Measurements from ENCODE around the gene FMN1.
A peak's percentile ranks its signal among the peaks of the same experiment; 100 is the strongest.

FMN1 gene

DNA sequence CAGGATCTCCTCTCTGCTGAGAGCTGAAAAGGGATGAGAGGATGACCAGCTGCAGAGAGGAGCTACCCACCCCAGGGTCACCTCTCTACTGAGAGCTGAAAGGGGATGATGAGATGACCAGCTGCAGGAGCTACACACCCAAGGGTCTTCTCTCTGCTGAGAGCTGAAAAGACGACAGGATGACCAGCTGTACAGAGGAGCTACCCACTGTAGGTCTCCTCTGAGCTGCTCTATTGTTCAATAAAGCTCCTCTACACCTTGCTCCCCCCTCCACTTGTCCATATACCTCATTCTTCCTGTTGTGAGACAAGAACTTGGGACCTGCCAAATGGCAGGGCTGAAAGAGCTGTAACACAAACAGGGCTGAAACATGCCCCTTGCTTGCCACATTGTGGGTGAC is 149.9 kb downstream of the FMN1 start:
- no peak for DNase-seq

DNA sequence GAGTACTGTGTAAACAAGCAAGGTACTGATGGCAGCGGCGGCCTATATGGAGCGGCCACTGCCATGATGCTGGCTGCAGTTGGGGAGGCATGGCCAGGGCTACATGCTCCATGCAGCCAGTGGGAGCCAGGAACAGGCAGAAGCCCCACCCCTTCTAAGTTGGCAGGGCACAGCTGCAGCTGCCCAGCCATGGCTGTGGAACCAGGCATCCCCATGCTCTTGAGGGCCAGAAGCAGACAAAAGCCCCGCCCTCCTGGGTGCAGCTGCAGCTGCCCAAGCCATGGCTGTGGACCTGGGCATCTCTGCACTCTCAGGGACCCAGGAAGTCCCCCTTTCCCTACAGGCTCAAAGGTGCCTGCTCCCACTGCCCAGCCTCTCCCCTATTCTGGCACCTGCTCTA is 150.9 kb downstream of the FMN1 start:
- DNase-seq, result no peak

DNA sequence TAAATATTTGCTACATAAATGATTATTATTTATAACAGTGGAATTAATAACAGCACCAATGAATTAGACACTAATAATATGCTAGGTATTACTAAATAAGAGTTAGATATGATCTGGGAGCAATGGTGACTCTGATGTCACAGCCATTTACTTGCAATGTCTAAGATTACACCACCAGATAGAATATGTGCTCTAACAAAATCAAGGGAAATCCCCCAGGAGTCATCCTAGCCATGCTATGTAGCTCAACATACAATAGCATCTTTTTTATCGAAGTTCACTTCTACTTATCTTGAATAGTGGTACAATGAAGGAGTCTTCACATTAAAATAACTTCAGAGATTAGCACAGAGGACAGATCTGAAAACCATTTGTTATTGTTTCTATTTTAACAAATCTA is 154.0 kb downstream of the FMN1 start:
- no peak for DNase-seq

DNA sequence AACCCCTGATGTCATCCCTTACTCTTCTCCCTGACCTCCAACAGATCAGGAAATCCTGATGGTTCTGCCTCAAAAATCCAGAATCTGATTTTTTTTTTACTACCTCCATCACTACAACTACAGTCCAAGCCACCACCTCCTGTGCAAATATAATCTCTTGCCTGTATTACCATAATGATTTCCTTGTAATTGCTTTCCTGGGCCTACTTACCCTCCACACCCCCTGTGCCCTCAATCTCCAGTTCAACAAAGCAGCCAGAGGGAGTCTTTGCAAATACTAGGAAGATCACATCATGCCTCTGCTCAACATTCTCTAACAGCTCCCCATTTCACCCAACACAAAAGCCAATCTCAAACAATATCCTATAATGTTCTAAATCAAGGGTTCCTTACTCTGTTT is 159.9 kb downstream of the FMN1 start:
- DNase-seq, result no peak

DNA sequence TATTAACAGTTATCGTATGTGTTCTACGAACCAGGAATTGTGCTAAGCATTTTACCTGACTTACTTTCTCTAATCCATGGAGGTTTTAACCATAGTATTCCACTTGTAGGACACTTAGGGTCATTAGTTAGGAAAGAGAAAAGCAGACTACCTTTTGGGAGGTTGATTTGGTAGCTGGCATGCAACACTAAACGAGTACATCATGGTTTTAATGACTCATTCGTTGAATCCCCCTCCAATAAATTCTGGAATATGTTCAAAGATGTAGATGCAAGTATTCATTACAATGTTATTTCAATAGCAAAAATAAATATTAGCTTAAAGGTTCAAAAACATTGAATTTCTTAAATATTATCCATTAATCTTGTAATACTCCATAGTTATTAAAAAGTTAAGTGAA is 162.5 kb downstream of the FMN1 start:
- peak; percentile 30 for DNase-seq

DNA sequence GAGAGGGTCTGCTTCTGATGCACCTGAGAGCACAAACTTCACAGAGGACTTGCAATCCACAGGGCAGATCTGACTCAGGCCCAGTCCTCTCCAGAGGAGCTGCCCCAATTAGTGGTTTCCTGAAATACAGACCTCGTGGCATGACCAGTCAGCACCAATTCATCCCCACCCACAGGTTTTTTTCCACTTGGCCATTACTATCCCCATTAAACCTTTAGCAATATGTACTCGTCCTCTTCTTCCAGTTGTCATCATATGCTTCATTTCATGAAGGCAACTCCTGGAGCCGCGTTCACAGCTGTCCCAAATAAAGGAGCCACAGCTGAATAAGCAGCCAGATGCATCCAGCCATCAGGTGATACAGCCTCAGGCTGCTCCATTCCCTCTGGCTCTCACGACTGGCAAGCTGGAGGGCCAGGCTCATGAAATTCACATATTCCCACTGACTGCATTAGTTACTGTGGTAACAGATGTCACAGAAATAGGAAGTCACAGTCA is 163.1 kb downstream of the FMN1 start:
- DNase-seq, result peak; percentile 63

DNA sequence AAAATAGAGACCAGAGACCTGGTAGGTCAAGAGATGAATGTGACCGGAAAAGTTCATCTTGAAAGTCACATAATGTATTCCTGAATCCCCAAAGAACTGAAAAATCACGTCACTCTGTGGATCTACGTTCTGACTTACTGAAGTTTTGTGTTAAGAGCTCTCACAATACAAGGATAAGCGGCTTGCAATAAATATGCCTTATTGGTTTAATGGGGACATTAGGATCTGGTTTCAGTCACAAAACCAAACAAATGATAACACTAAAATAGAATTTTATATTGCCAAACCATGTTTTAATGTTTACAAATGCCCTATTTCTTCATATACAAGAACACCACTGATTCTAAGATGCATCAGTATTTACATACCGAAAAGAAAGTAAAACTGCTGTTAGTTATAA is 164.2 kb downstream of the FMN1 start:
- DNase-seq, result no peak

DNA sequence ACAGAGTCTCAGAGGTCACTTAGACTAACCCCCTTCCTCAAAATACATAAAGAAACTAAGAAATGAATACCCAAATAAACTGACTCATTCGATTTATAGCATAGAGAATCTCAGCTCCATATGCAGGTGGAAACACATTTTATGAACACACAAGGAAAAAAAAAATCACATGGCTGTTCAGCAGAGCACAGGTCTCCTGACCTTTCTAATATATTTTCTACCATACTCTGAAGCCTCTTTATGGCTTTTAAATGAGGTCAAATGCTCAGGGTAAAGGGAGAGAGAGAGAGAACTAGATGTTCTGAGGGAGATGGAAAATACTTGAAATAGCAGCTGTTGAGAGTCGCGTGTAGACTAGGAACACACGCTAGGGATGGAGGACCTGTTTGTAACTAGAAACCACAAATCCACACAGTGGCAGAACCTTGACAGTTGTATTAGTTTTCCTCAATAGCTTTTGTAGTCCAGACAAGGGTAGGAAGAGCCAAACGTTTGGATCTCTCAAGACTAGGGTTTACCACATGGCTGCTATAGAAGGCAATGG is 165.3 kb downstream of the FMN1 start:
- no peak for DNase-seq

DNA sequence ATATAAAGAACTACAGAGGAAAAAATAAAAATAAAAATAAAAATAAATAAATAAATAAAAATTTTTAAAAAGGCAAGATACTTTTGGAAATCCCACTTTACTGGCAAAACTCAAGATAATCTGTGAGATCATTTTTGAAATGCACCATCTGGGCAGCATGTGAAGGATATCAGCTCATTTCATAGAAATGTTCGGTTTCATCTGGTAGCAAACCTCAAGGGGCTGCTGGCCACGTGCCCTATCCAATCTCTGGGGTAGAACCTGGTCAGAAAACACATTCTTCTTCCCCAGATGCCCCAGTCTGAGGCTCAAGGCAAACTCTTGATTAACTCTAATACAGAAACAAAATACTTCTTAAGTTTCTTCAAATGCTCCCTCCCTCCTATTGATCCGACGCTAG is 166.0 kb downstream of the FMN1 start:
- DNase-seq, result peak; percentile 59

DNA sequence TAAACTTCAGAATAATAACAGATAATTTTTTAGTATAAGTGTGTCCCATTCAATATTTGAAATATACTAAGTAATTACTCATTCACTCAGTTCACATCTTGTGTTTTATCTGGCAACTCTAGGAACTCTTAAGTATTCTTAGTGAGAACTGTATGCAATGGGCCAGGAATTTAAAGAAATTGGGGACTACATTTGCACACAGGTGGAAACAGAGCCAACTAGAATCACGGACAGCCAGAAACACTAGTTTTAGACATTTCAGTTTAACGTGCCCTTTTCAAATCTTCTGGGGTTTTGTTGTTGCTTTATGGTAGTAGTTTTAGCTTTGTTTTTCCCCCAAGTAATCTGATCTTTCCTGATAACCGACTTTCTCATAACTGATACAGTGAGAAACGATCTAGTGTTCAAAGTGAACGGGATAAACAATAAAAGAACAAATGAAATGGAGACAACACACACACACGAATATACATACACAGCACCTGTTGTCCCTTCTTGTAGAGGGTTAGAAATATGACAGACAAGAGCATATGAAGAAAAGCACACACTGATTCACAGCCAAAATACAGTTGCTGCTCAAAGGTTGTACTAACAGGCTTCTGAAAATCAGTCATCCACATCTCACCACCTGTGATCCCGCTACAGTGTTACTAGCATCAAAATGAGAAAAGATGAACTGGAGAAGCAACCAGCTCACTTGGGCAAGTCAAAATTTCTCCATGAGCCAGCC is 167.0 kb downstream of the FMN1 start:
- DNase-seq, result no peak

DNA sequence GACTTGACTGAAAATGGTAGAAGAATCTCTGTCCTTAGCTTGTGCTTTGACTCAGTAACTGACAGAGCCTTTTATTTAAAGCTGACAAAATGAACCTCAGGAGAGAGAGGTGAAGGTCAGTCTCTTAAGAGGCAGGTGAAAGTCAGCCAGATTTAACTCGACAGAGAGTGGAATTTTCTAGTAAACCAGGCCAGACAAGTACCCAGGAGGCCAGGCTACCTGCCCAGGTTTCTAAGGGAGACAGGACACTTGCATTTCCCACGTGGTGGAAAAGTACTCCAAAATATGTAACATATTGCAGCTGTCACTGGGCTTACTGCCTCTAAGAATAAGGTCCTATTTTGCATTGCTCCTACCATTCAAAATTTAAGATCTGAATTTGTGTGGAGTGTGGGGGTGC is 167.9 kb downstream of the FMN1 start:
- no peak for DNase-seq

DNA sequence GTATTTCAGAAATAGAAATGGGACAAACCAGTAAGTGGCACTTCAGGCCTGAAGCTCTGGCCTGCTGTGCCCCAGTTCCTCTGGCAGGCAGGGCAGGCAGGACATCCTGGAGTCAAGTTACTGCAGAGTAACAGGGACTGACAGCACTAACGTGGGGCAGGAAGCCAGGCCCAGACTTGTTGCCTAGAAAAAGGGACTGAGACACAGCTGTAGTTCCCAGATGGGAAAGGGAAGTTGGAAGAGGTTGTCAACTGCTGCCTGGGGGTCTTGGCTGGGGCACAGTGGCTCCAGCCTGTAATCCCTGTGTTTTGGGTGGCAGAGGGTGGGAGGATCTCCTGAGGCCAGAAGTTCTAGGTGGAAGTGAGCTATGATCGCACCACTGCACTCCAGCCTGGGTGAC is 171.9 kb downstream of the FMN1 start:
- peak; percentile 60 for DNase-seq

DNA sequence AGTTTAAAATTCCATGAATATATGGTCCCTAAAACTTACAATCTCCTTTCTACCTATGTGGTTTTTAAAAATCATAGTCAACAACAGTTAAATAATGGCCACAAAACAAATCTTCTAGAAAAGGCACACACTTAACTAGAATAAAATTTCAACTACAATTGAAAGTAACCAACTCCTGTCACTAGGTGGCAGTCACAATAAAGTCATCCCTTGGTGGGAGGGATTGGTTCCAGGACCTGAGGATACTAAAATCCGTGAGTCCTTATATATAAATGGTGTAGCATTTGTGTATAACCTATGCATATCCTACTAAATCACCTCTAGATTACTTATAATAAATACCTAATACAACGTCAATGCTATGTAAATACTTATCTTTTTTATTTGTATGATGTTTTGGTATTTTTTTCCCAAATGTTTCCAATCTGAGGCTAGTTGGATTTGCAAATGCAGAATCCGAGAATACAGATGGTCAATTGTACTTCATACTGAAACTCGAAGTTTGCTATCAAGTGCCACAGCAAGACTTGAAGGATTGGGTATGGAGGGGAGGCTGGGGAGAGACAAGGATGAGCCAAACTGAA is 172.6 kb downstream of the FMN1 start:
- peak; percentile 66 for DNase-seq

DNA sequence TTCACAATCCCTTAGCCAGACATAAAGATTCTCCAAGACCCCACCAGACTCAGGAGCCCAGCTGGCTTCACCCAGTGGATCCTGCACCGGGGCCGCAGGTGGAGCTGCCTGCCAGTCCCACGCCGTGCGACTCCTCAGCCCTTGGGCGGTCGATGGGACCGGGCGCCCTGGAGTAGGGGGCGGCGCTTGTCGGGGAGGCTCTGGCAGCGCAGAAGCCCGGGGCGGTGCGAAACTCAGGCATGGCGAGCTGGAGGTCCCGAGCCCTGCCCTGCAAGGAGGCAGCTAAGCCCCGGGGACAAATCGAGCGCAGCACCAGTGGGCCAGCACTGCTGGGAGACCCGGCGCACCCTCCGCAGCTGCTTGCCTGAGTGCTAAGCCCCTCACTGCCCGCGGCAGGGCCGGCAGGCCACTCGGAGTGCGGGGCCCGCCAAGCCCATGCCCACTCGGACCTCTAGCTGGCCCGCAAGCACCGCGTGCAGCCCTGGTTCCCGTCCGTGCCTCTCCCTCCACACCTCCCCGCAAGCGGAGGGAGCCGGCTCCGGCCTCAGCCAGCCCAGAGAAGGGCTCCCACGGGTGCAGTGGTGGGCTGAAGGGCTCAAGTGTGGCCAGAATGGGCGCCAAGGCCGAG is 175.0 kb downstream of the FMN1 start:
- no peak for DNase-seq

DNA sequence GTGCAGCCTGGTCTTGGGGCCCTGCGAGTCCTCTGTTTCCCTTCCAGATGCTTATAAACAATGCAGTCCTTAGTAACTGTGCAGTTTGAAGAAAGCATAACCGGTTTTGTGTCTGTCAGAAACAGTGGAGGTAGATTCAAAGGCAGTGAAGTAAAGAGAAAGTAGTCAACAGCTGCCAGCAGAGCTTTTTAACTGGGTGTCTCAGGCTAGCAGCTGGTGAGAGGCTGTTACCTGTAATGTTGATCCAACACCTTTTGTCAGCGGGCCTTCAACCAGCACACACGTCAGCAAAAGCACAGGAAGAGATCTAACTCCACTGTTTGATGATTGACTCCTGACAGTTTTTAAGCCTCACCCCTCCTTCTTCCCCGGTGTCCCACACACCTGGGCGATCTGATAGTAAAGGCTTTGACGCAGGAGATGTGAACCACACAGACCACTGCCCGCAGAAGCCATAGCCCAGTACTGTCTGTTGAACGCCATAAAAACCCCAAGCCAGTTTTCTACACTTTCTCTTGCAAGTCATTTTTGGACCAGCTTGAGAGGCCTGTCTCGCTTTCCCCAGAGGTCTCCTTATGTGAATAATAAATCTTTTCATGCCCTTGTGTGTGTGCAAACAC is 178.0 kb downstream of the FMN1 start:
- DNase-seq, result no peak

DNA sequence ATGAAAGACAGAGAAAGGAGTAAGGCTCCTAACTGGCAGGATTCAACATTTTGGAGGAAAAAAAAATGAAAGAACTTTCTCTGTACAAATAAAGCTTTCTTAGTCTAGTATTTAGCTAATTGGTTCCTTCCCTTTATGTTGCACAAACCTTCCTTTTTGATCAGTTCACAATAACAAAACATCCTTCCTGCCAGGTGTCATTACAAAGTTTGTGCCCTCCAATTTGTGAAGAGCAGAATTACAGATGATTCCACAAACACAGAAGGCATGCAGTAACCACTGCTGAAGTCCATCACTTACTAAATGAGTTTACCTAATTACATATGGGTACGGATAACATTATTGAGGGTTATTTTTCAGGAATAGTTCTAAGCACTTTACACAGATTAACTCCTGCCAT is 179.9 kb downstream of the FMN1 start:
- DNase-seq, result no peak

DNA sequence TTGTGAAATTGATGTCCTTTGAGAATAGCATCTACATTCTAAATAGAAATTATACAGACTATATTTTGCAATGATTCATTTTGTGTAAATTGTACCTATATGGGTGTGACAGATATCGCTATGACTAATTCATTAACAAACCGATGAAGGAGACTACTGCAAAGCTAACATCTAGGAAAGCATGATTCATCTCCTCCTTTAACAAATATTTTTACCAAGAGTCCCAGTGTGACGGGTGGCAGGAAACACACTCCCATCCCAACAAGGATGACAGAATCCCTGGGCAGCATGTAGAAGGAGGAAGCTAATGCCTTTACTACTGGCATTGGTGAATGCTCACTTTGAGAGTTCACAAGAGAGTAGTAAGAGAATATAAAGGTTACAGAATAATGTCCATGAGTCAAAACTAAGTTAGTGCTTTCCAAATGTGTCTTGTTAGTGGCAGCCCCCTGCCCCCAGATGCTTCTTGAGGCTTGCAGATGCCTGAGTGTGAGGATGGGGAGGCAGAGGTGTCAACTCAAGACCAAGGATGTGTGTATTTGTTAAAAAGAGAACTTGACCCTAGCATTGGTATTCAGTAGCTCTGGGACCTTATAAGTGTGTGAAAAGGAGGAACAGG is 180.6 kb downstream of the FMN1 start:
- peak; percentile 81 for DNase-seq

DNA sequence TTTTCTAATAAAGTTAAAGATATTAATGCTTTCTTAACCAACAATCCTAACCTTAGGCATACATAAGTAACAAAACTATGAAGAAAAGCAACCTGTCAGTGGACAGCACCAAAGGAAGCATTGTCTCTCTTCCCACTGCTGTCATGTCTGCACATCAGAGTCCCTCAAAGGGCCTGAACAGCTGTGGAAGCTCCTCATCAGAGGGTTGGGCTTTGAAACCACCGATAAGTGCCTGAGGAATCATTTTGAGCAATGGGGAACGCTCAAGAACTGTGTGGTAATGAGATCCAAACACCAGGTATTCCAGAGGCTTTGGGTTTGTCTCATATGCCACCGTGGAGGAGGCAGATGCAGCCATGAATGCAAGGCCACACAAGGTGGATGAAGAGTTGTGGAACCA is 182.5 kb downstream of the FMN1 start:
- no peak for DNase-seq

DNA sequence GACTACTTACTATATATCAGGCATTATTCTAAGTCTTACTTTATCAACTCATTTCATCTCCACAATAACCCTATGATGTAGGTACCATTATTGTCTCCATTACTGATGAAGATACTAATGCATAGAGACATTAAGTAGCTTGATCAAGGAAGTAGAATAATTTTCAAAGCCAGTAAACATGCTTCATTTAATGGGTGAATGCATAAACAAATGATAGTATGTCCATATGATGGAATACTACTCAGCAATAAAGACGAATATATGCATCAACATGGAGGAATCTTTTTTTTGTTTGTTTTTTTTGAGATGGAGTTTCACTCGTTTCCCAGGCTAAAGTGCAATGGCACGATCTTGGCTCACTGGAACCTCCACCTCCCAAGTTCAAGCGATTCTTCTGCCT is 184.9 kb downstream of the FMN1 start:
- no peak for DNase-seq

DNA sequence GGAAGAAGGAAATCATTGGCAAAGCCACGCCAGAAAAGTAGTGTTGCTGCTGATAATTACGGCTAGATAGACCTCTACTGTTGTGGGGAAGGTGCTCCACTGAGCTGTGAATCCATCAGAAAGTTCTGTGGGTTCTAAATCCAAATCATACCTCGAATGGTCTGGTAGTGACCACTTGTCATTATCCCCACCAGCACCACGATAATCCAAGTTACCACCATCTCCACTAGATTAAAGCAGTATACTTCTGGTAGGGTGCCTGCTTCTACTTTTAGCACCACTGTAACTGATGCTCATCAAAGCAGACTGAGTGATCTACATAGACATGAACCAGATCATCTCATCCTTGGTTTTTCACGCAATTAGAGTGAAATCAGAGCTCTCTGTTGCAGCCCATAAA is 185.5 kb downstream of the FMN1 start:
- DNase-seq, result no peak

DNA sequence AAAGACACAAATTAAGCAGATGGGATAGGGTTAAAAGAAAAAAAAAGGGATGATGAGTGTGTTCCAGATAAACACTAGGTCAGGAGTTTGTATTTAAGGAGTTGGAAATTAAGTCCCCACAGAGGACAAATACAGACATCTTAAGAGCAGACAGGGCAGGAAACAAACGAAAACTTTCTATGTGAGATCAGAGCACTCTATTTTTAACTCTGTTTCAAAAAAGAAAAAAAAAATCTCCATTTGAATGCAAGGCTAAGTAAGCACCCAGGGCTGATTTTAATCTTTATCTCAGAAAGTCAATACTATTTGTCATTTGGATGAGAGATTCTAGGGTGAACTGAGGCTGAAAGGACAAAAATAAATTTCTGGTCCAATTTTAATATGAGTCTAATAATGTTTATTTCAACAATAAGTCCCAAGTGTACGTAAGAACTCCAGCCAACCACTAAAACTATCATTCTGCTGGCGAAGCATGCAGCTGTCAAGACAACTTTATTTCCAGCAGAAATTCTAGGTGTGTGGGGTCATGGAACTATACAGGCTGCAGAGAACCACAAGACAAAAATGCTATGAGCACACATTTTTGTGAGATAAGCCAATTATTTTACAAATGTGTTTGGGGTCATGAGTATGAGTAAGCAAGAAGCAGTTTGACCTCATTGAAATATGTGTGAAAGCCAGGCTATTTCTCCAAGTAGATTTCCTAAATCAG is 186.1 kb downstream of the FMN1 start:
- peak; percentile 88 for DNase-seq

DNA sequence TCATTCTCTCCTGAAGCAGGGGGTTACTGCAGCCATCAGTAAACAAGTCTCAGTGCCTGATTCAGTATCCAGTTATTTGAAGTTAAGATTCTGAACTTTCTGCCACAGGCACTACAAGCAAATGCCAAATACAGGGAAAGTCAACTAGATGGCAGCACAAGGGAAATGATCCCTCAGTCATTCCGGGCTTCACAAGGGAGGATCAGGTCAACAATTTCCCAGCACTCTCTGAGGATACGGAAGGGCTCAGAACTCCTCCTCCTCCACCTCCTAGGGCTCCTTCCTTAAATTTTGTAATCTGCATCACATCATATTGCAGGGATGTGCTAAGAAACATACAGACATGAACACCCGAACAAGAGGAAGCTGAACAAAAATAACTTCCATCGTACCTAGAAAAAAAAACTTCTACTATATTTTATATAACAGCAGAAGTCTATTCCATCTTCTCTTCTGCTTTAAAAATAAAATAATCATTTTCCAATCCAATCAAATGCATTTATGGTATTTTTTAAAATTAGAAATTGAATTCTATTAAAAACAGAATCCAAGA is 187.1 kb downstream of the FMN1 start:
- DNase-seq, result peak; percentile 51
